Ureter (tissue), 1 donor: ENCODE results near the gene ITM2C. TPM values are rescaled to one million over a fixed set of nuclear protein-coding genes. Genes with fewer than 3 reads are reported as not detected.

Experiments used
- DNase-seq: peaks from one replicate; pipeline ENCODE4 v3.0.0-alpha.2; 2020; ENCODE audit warnings: low spot score
- total RNA-seq: library from RNA; stranded (reverse); gene quantifications from one replicate; pipeline ENCODE4 v1.2.4, GENCODE V29; 2023
- donor health status: DM: yes; HTN: yes; CAD: no.

The ITM2C gene
- total RNA-seq, 1 donor from 2014 or later = 227 TPM

- DNase-seq = peak; percentile 34
Measured at GRCh38 chr2:230872968-230873660, 8.4 kb downstream of the ITM2C start.

- DNase-seq = peak; percentile 39
Measured at GRCh38 chr2:230873661-230874401, 9.1 kb downstream of the ITM2C start.

- DNase-seq = no peak
Measured at GRCh38 chr2:230874456-230874855, 9.7 kb downstream of the ITM2C start.

GRCh38 chr2:230874876-230875275 is 10.1 kb downstream of the ITM2C start:
- peak; percentile 39 for DNase-seq

- DNase-seq = peak; percentile 29
Measured at GRCh38 chr2:230875347-230876315, 10.9 kb downstream of the ITM2C start.

GRCh38 chr2:230877116-230877758 is 12.5 kb downstream of the ITM2C start:
- DNase-seq = peak; percentile 34

GRCh38 chr2:230877759-230878598 is 13.2 kb downstream of the ITM2C start:
- peak; percentile 37 for DNase-seq

GRCh38 chr2:230878599-230879188 is 14.0 kb downstream of the ITM2C start:
- DNase-seq = peak; percentile 41

GRCh38 chr2:230879271-230879882 is 14.6 kb downstream of the ITM2C start:
- DNase-seq = peak; percentile 25

GRCh38 chr2:230879891-230880290 is 15.1 kb downstream of the ITM2C start:
- DNase-seq = no peak

GRCh38 chr2:230881840-230882239 is 17.1 kb downstream of the ITM2C start:
- no peak for DNase-seq

- no peak for DNase-seq
Measured at GRCh38 chr2:230885463-230886130, 20.9 kb downstream of the ITM2C start.

GRCh38 chr2:230886206-230886605 is 21.5 kb downstream of the ITM2C start:
- no peak for DNase-seq

GRCh38 chr2:230886671-230887071 is 21.9 kb downstream of the ITM2C start:
- DNase-seq = no peak

GRCh38 chr2:230887342-230887741 is 22.6 kb downstream of the ITM2C start:
- DNase-seq = no peak

- no peak for DNase-seq
Measured at GRCh38 chr2:230888824-230889400, 24.2 kb downstream of the ITM2C start.

- DNase-seq = no peak
Measured at GRCh38 chr2:230889911-230890601, 25.3 kb downstream of the ITM2C start.

GRCh38 chr2:230890646-230891045 is 25.9 kb downstream of the ITM2C start:
- DNase-seq = no peak
